Measurements from ENCODE around the gene POLD1. TPM values are rescaled to one million over a fixed set of nuclear protein-coding genes. Genes with fewer than 3 reads are reported as not detected.

POLD1 gene
- total RNA-seq, 1 donor from 2014 or later = 17.5 TPM

DNA sequence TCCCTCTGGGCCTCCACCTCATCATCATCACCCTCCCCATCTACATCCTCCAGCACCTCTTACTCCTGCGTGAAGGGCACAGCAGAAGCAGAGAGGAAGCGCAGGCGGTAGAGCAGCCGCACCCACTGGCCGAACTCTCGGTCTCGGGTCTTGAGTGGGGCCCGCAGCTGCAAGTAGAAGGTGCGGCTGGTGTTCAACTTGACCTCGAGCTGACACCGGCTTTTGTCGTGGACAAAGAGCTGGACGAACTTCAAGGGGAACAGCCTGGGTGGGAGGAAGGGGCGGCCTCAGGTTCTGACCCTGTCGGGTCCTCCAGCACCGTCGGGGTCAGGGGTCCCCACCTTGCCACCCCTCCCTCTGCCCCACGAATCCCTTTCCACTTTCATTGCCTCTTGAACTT, 83.4 kb downstream of the POLD1 start:
- DNase-seq = no peak

Other genes starting within 250 kb of the POLD1 start
- gene IZUMO2, start 221.1 kb upstream of the POLD1 start, total RNA-seq = not detected
- gene MYH14, start 180.7 kb upstream of the POLD1 start, total RNA-seq = 0.94 TPM
- gene KCNC3, start 55.0 kb upstream of the POLD1 start, total RNA-seq = 2.3 TPM
- 0.16 TPM for gene NAPSA, start 18.7 kb upstream of the POLD1 start, total RNA-seq
- 18.9 TPM for gene NR1H2, start 7.9 kb upstream of the POLD1 start, total RNA-seq
- gene SPIB, start 34.6 kb downstream of the POLD1 start, total RNA-seq = not detected
- not detected for gene MYBPC2, start 48.5 kb downstream of the POLD1 start, total RNA-seq
- gene EMC10, start 92.2 kb downstream of the POLD1 start, total RNA-seq = 59.0 TPM
- 0.62 TPM for gene GARIN5A, start 92.5 kb downstream of the POLD1 start, total RNA-seq
- 3.9 TPM for gene JOSD2, start 126.8 kb downstream of the POLD1 start, total RNA-seq
- 0.62 TPM for gene ASPDH, start 129.6 kb downstream of the POLD1 start, total RNA-seq
- 75.8 TPM for gene LRRC4B, start 184.1 kb downstream of the POLD1 start, total RNA-seq

All from occipital lobe (tissue), 2 donors.